ENCODE data around the gene HPGD. TPM values are rescaled to one million over a fixed set of nuclear protein-coding genes. Genes with fewer than 3 reads are reported as not detected.

Gene HPGD
- total RNA-seq, 2 experiments from 2014 or later, result 0.76 TPM; not detected in 1

DNA sequence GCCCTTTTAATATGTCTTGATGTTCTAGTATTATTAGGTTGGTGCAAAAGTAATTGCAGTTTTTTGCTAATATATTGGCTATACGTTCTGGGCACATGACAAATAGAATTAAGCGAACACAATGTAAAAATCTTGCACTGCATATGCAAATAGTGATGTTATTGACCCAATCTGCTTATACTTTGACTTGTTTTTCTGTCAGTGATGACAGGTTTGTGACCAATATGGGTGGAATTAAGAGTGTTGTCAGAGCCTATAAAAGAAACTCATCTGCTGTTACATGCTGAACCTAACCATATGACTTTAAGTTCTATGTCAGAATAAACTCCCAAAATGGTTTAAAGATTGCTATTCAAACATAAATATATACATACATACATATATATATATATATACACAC lies 30.7 kb upstream of the HPGD start:
- TF ChIP-seq, protein P1, sequence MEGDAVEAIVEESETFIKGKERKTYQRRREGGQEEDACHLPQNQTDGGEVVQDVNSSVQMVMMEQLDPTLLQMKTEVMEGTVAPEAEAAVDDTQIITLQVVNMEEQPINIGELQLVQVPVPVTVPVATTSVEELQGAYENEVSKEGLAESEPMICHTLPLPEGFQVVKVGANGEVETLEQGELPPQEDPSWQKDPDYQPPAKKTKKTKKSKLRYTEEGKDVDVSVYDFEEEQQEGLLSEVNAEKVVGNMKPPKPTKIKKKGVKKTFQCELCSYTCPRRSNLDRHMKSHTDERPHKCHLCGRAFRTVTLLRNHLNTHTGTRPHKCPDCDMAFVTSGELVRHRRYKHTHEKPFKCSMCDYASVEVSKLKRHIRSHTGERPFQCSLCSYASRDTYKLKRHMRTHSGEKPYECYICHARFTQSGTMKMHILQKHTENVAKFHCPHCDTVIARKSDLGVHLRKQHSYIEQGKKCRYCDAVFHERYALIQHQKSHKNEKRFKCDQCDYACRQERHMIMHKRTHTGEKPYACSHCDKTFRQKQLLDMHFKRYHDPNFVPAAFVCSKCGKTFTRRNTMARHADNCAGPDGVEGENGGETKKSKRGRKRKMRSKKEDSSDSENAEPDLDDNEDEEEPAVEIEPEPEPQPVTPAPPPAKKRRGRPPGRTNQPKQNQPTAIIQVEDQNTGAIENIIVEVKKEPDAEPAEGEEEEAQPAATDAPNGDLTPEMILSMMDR (conservative IDR thresholded peaks at IDR 0.05; ENCODE audit: low read length), result no peak
- no peak for TF ChIP-seq EZH2phosphoT487 (IDR thresholded peaks at IDR 0.05; ENCODE audit: borderline replicate concordance, low read depth, low read length)
- H3K4me1 ChIP-seq (ENCODE audit: insufficient read depth, low read length, poor library complexity, severe bottlenecking), result no peaks in the 10 kb centered on the region
- no TSS peak for BruUV-seq (replicated peaks)
- H3K79me2 ChIP-seq (ENCODE audit: insufficient read depth, low read depth, low read length), result no peaks in the 10 kb centered on the region
- no peaks in the 10 kb centered on the region for H3K9me3 ChIP-seq (ENCODE audit: low read length)
- no peak overlapping the region for H3K27ac ChIP-seq (ENCODE audit: low read depth, low read length, poor library complexity, severe bottlenecking)
- no peaks in the 10 kb centered on the region for H3K9me2 ChIP-seq (ENCODE audit: insufficient read depth, low read length)
- H3K4me2 ChIP-seq (ENCODE audit: low read length), result no peak overlapping the region
- CTCF ChIA-PET (ENCODE audit: unreplicated experiment), result no interaction called here
- intact Hi-C loops (cut with micrococcal nuclease; ENCODE audit: unreplicated experiment), result no loop called here
- POLR2A ChIA-PET, result interaction anchor here (1.0 kb wide), 1 partner anchor 14 kb away, joined by 3 read pairs; no protein-coding TSS in a partner anchor
- no peak overlapping the region for H3K4me3 ChIP-seq (ENCODE audit: low read depth, low read length, poor library complexity, severe bottlenecking)
- no peaks in the 10 kb centered on the region for H3K36me3 ChIP-seq (ENCODE audit: insufficient read depth, low read length)
- no peak for DNase-seq (ENCODE audit: low spot score)
- H4K20me1 ChIP-seq (ENCODE audit: insufficient read depth, low read length), result no peaks in the 10 kb centered on the region
- no peak overlapping the region for H2AFZ ChIP-seq (ENCODE audit: low read length)

GRCh38 chr4:174550541-174550940 lies 28.3 kb upstream of the HPGD start:
- intact Hi-C loops (cut with micrococcal nuclease; ENCODE audit: unreplicated experiment), result no loop called here
- Histone ChIP-seq H3K9me2 (ENCODE audit: insufficient read depth, low read length) (no peaks in the 10 kb centered on the region), H4K20me1 (ENCODE audit: insufficient read depth, low read length) (no peaks in the 10 kb centered on the region), H3K4me1 (ENCODE audit: insufficient read depth, low read length, poor library complexity, severe bottlenecking) (no peaks in the 10 kb centered on the region), H3K27ac (ENCODE audit: low read depth, low read length, poor library complexity, severe bottlenecking) (no peak overlapping the region), H3K79me2 (ENCODE audit: insufficient read depth, low read depth, low read length) (no peaks in the 10 kb centered on the region), H3K9me3 (ENCODE audit: low read length) (no peaks in the 10 kb centered on the region), H3K4me2 (ENCODE audit: low read length) (no peak overlapping the region), H3K36me3 (ENCODE audit: insufficient read depth, low read length) (no peaks in the 10 kb centered on the region), H2AFZ (ENCODE audit: low read length) (no peak overlapping the region), H3K4me3 (ENCODE audit: low read depth, low read length, poor library complexity, severe bottlenecking) (no peak overlapping the region)
- ChIA-PET CTCF (ENCODE audit: unreplicated experiment) (no interaction called here), POLR2A (no interaction called here)
- no TSS peak for BruUV-seq (replicated peaks)
- TF ChIP-seq, protein P1 (conservative IDR thresholded peaks at IDR 0.05; ENCODE audit: low read length), result no peak
- TF ChIP-seq EZH2phosphoT487 (IDR thresholded peaks at IDR 0.05; ENCODE audit: borderline replicate concordance, low read depth, low read length), result no peak
- DNase-seq (ENCODE audit: low spot score), result no peak

GRCh38 chr4:174549721-174550120 lies 27.4 kb upstream of the HPGD start:
- Histone ChIP-seq H3K27ac (ENCODE audit: low read depth, low read length, poor library complexity, severe bottlenecking) (no peak overlapping the region), H3K9me3 (ENCODE audit: low read length) (no peaks in the 10 kb centered on the region), H3K4me2 (ENCODE audit: low read length) (no peak overlapping the region), H3K79me2 (ENCODE audit: insufficient read depth, low read depth, low read length) (no peaks in the 10 kb centered on the region), H3K4me3 (ENCODE audit: low read depth, low read length, poor library complexity, severe bottlenecking) (no peak overlapping the region), H2AFZ (ENCODE audit: low read length) (no peak overlapping the region), H4K20me1 (ENCODE audit: insufficient read depth, low read length) (no peaks in the 10 kb centered on the region), H3K9me2 (ENCODE audit: insufficient read depth, low read length) (no peaks in the 10 kb centered on the region), H3K4me1 (ENCODE audit: insufficient read depth, low read length, poor library complexity, severe bottlenecking) (no peaks in the 10 kb centered on the region), H3K36me3 (ENCODE audit: insufficient read depth, low read length) (no peaks in the 10 kb centered on the region)
- intact Hi-C loops (cut with micrococcal nuclease; ENCODE audit: unreplicated experiment), result no loop called here
- DNase-seq (ENCODE audit: low spot score), result no peak
- no TSS peak for BruUV-seq (replicated peaks)
- POLR2A ChIA-PET, result no interaction called here
- CTCF ChIA-PET (ENCODE audit: unreplicated experiment), result no interaction called here
- TF ChIP-seq EZH2phosphoT487 (IDR thresholded peaks at IDR 0.05; ENCODE audit: borderline replicate concordance, low read depth, low read length), result no peak
- TF ChIP-seq, protein P1 (conservative IDR thresholded peaks at IDR 0.05; ENCODE audit: low read length), result no peak
